CD8-positive, alpha-beta memory T cell (primary cell): ENCODE results near the gene SERPINA9. TPM values are rescaled to one million over a fixed set of nuclear protein-coding genes. Genes with fewer than 3 reads are reported as not detected.

Source experiments
- CTCF ChIA-PET: fragments of 350-600 bp; sonication (Branson Sonifier 250); formaldehyde crosslinking; loops from one replicate; lab custom pipeline; 2021; ENCODE audit warnings: antibody characterized with exemption; lab: Charles Lee
- POLR2A ChIA-PET: fragments of 350-600 bp; sonication (Branson Sonifier 250); formaldehyde crosslinking; loops from one replicate; lab custom pipeline; 2021; ENCODE audit warnings: antibody characterized with exemption; lab: Charles Lee
- DNase-seq, 5 donors: peaks; one replicate each; pipeline versions ENCODE4 v3.0.0 to v3.0.0-alpha.2; 2020 to 2022; ENCODE audit warnings: mixed read lengths in 1 of 5
- H3K27ac ChIP-seq: one replicate; pipeline ENCODE4 v1.7.0; 2013; ENCODE audit warnings: low read depth, mild to moderate bottlenecking, low read length, moderate library complexity
- H3K27me3 ChIP-seq: 2 replicates; pipeline ENCODE4 v1.7.0; 2013; ENCODE audit warnings: low read length, mild to moderate bottlenecking; ENCODE audit not compliant: insufficient read depth, poor library complexity, severe bottlenecking
- H3K36me3 ChIP-seq: 2 replicates; pipeline ENCODE4 v1.7.0; 2013; ENCODE audit warnings: mild to moderate bottlenecking, low read length, moderate library complexity; ENCODE audit not compliant: insufficient read depth
- H3K4me1 ChIP-seq: 2 replicates; pipeline ENCODE4 v1.7.0; 2013; ENCODE audit warnings: mild to moderate bottlenecking, low read length, moderate library complexity; ENCODE audit not compliant: insufficient read depth
- H3K4me3 ChIP-seq: 2 replicates; pipeline ENCODE4 v1.7.0; 2013; ENCODE audit warnings: mild to moderate bottlenecking, low read length
- H3K9me3 ChIP-seq: 2 replicates; pipeline ENCODE4 v1.7.0; 2013; ENCODE audit warnings: mild to moderate bottlenecking, low read length
- H3K27ac Mint-ChIP-seq, 8 donors: one replicate each; pipeline ENCODE4 v1.8.0; 2020 to 2021; ENCODE audit warnings: mixed read lengths in 8 of 8, mild to moderate bottlenecking in 6 of 8, inconsistent platforms in 3 of 8, moderate library complexity in 3 of 8
- H3K27me3 Mint-ChIP-seq, 2 donors: one replicate each; pipeline ENCODE4 v1.8.0; 2020 to 2021; ENCODE audit warnings: mixed read lengths in 2 of 2, mild to moderate bottlenecking in 1 of 2, moderate library complexity in 1 of 2
- H3K36me3 Mint-ChIP-seq, 3 donors: one replicate each; pipeline ENCODE4 v1.8.0; 2020 to 2021; ENCODE audit warnings: mixed read lengths in 3 of 3, inconsistent platforms in 1 of 3, mild to moderate bottlenecking in 1 of 3
- H3K4me1 Mint-ChIP-seq, 3 donors: one replicate each; pipeline ENCODE4 v1.8.0; 2020 to 2021; ENCODE audit warnings: mixed read lengths in 3 of 3, inconsistent platforms in 1 of 3, mild to moderate bottlenecking in 1 of 3
- H3K4me3 Mint-ChIP-seq, 7 donors: one replicate each; pipeline ENCODE4 v1.8.0; 2020 to 2021; ENCODE audit warnings: mixed read lengths in 7 of 7, mild to moderate bottlenecking in 6 of 7, moderate library complexity in 4 of 7, inconsistent platforms in 2 of 7
- H3K9me3 Mint-ChIP-seq, 5 donors: one replicate each; pipeline ENCODE4 v1.8.0; 2020 to 2022; ENCODE audit warnings: mixed read lengths in 5 of 5, mild to moderate bottlenecking in 3 of 5, moderate library complexity in 2 of 5, inconsistent platforms in 1 of 5
- polyA plus RNA-seq: library from polyadenylated mRNA; unstranded; fragments of 300-500 nt; fragmentation: Illumina TruSeq; gene quantifications from one replicate; pipeline ENCODE4 v1.2.3, GENCODE V29; 2021
- total RNA-seq, 2 experiments: library from RNA; stranded (reverse); gene quantifications; one replicate each; pipeline ENCODE4 v1.2.3, GENCODE V29; 2021

Gene SERPINA9
- total and polyA plus RNA-seq, 3 experiments from 2014 or later = not detected

DNA sequence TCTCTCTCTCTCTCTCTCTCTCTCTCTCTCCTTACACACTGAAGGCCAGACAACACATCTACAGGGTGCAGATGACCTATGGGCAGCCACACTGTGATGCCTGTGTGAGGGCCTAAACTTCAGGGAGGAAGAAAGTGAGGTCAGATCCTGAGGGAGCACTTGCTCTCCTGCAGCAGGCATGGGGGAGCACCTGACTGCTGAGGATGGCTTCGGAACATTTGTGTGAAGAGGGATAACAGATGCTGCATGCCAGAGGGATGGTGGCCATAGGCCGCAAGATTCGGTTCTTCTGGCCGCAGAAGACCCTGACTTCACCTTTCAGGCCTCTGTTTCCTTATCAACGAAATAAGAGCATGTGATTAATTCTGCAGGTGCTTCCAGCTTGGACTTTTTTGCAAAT, 11.7 kb downstream of the SERPINA9 start:
- no peak overlapping the region for H3K27ac Mint-ChIP-seq
- Histone ChIP-seq H3K4me1 (no peaks in the 10 kb centered on the region), H3K36me3 (no peaks in the 10 kb centered on the region), H3K4me3 (no peak overlapping the region), H3K9me3 (no peaks in the 10 kb centered on the region), H3K27me3 (no peaks in the 10 kb centered on the region), H3K27ac (no peak overlapping the region)
- POLR2A ChIA-PET = no interaction called here
- no peak overlapping the region for H3K4me3 Mint-ChIP-seq
- H3K36me3 Mint-ChIP-seq = no peaks in the 10 kb centered on the region
- CTCF ChIA-PET = no interaction called here
- peaks cover 0 to 2% (median 0%) of the 10 kb centered on the region in 3 donors for H3K4me1 Mint-ChIP-seq
- no peak for DNase-seq
- H3K9me3 Mint-ChIP-seq = peaks cover 0 to 10% (median 9%) of the 10 kb centered on the region in 5 donors
- H3K27me3 Mint-ChIP-seq = peaks cover 7 to 17% of the 10 kb centered on the region in 2 donors

- no peak for DNase-seq
- CTCF ChIA-PET = no interaction called here
Observed at GRCh38 chr14:94462763-94463572, 13.0 kb downstream of the SERPINA9 start.

GRCh38 chr14:94462219-94462551, 13.8 kb downstream of the SERPINA9 start:
- Mint-ChIP-seq H3K27me3 (peaks cover 8 to 28% of the 10 kb centered on the region in 2 donors), H3K4me1 (peaks cover 0 to 2% (median 0%) of the 10 kb centered on the region in 3 donors), H3K27ac (no peak overlapping the region), H3K36me3 (no peaks in the 10 kb centered on the region), H3K4me3 (no peak overlapping the region), H3K9me3 (peaks cover 4 to 10% (median 7%) of the 10 kb centered on the region in 5 donors)
- Histone ChIP-seq H3K4me3 (no peak overlapping the region), H3K4me1 (no peaks in the 10 kb centered on the region), H3K27ac (no peak overlapping the region), H3K27me3 (no peaks in the 10 kb centered on the region), H3K9me3 (no peaks in the 10 kb centered on the region), H3K36me3 (no peaks in the 10 kb centered on the region)
- DNase-seq = no peak
- POLR2A ChIA-PET = no interaction called here
- CTCF ChIA-PET = no interaction called here

More at GRCh38 chr14:94462763-94463572, 13.0 kb downstream of the SERPINA9 start:
- Histone ChIP-seq H3K9me3 (no peaks in the 10 kb centered on the region), H3K27me3 (no peaks in the 10 kb centered on the region), H3K36me3 (no peaks in the 10 kb centered on the region), H3K4me1 (no peaks in the 10 kb centered on the region), H3K27ac (no peak overlapping the region), H3K4me3 (no peak overlapping the region)
- Mint-ChIP-seq H3K27me3 (peaks cover 8 to 26% of the 10 kb centered on the region in 2 donors), H3K4me3 (no peak overlapping the region), H3K4me1 (peaks cover 0 to 2% (median 0%) of the 10 kb centered on the region in 3 donors), H3K9me3 (peaks cover 0 to 10% (median 9%) of the 10 kb centered on the region in 5 donors), H3K27ac (no peak overlapping the region), H3K36me3 (no peaks in the 10 kb centered on the region)
- POLR2A ChIA-PET = no interaction called here

DNA sequence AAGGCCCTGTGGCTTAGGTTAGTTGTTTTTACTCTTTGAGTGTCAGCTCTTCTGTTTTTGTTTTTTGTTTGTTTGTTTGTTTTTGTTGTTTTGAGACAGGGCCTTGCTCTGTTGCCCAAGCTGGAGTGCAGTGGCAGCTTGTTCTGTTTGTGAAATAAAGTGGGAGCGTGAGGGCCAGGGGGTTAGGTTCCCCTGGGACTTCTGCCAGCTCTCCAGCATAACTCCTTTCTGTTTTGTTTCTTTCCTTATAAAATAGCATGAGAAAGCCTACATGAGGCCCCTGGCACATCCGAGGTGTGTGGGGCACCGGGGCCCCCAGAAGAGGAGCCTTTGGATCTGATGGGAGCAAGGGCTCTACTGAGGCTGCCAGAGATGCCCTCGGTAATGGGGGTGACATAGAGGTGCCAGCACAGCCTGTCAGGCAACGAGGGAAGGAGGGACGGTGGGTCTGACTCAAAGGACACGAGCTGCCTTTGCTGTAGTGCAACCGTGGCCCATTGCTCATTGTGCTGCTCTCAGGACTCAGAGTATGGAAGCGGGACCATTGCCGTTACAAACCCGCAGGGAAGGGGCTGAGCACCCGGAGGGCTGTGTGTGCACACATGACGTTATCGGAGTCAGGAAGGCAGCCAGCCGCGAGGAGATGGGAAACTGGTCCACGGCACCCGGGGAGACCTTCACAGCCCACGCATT, 14.3 kb downstream of the SERPINA9 start:
- Mint-ChIP-seq H3K4me3 (no peak overlapping the region), H3K9me3 (peaks cover 4 to 10% (median 9%) of the 10 kb centered on the region in 5 donors), H3K27ac (no peak overlapping the region), H3K36me3 (no peaks in the 10 kb centered on the region), H3K27me3 (peaks cover 8 to 33% of the 10 kb centered on the region in 2 donors), H3K4me1 (peaks cover 0 to 2% (median 0%) of the 10 kb centered on the region in 3 donors)
- no peak overlapping the region for H3K4me3 ChIP-seq
- H3K27ac ChIP-seq = no peak overlapping the region
- POLR2A ChIA-PET = no interaction called here
- H3K9me3 ChIP-seq = no peaks in the 10 kb centered on the region
- DNase-seq = no peak
- no peaks in the 10 kb centered on the region for H3K4me1 ChIP-seq
- H3K27me3 ChIP-seq = no peaks in the 10 kb centered on the region
- H3K36me3 ChIP-seq = no peaks in the 10 kb centered on the region
- CTCF ChIA-PET = no interaction called here

- Histone ChIP-seq H3K27me3 (no peaks in the 10 kb centered on the region), H3K36me3 (no peaks in the 10 kb centered on the region), H3K4me1 (no peaks in the 10 kb centered on the region), H3K4me3 (no peak overlapping the region), H3K9me3 (no peaks in the 10 kb centered on the region), H3K27ac (no peak overlapping the region)
- H3K4me1 Mint-ChIP-seq = peaks cover 0 to 2% (median 0%) of the 10 kb centered on the region in 3 donors
- DNase-seq = no peak
- peaks cover 8 to 42% of the 10 kb centered on the region in 2 donors for H3K27me3 Mint-ChIP-seq
- POLR2A ChIA-PET = no interaction called here
- peaks cover 2 to 10% (median 4%) of the 10 kb centered on the region in 5 donors for H3K9me3 Mint-ChIP-seq
- no peaks in the 10 kb centered on the region for H3K36me3 Mint-ChIP-seq
- no peak overlapping the region for H3K4me3 Mint-ChIP-seq
- CTCF ChIA-PET = no interaction called here
- no peak overlapping the region for H3K27ac Mint-ChIP-seq
Observed at GRCh38 chr14:94460631-94461416, 15.2 kb downstream of the SERPINA9 start.

GRCh38 chr14:94458558-94459205, 17.3 kb downstream of the SERPINA9 start:
- H3K4me1 Mint-ChIP-seq = peaks cover 0 to 2% (median 0%) of the 10 kb centered on the region in 3 donors
- peaks cover 0 to 10% (median 5%) of the 10 kb centered on the region in 5 donors for H3K9me3 Mint-ChIP-seq
- H3K4me3 Mint-ChIP-seq = no peak overlapping the region
- no peaks in the 10 kb centered on the region for H3K4me1 ChIP-seq
- ChIA-PET CTCF (no interaction called here), POLR2A (no interaction called here)
- no peak overlapping the region for H3K27ac Mint-ChIP-seq
- no peak overlapping the region for H3K4me3 ChIP-seq
- no peaks in the 10 kb centered on the region for H3K36me3 ChIP-seq
- no peaks in the 10 kb centered on the region for H3K36me3 Mint-ChIP-seq
- no peaks in the 10 kb centered on the region for H3K27me3 ChIP-seq
- H3K27me3 Mint-ChIP-seq = peaks cover 6 to 59% of the 10 kb centered on the region in 2 donors
- no peak for DNase-seq
- no peak overlapping the region for H3K27ac ChIP-seq
- H3K9me3 ChIP-seq = no peaks in the 10 kb centered on the region

DNA sequence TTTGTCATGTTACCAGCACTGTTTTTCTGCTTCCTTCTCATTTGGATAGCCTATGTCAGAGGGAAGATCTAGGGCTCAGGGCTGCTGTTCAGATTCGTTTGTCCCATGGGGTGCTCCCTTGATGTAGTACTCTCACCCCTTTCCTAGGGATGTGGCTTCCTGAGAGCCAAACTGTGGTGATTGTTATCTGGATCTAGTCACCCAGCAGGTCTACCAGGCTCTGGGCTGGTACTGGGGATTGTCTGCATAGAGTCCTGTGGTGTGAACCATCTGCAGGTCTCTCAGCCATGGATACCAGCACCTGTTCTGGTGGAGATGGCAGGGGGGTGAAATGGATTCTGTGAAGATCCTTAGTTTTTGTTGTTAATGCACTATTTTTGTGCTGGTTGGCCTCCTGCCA, 17.9 kb downstream of the SERPINA9 start:
- Histone ChIP-seq H3K9me3 (no peaks in the 10 kb centered on the region), H3K36me3 (no peaks in the 10 kb centered on the region), H3K27ac (no peak overlapping the region), H3K27me3 (no peaks in the 10 kb centered on the region), H3K4me3 (no peak overlapping the region), H3K4me1 (no peaks in the 10 kb centered on the region)
- Mint-ChIP-seq H3K27me3 (peaks cover 6 to 56% of the 10 kb centered on the region in 2 donors), H3K36me3 (no peaks in the 10 kb centered on the region), H3K27ac (no peak overlapping the region), H3K4me3 (no peak overlapping the region), H3K4me1 (peaks cover 0 to 2% (median 0%) of the 10 kb centered on the region in 3 donors), H3K9me3 (peaks cover 0 to 10% (median 5%) of the 10 kb centered on the region in 5 donors)
- DNase-seq = no peak
- CTCF ChIA-PET = no interaction called here
- POLR2A ChIA-PET = no interaction called here
